HL-60 (cell line): ENCODE measurements around the gene PLPPR5.

Experiments used
- DNase-seq, 2 experiments: peaks; one replicate each; pipeline ENCODE4 v3.0.0-alpha.2; 2010 to 2020; ENCODE audit warnings: low read depth in 1 of 2, low spot score in 1 of 2
- H3K27ac ChIP-seq: fragments of 250-450 bp; sonication (Bioruptor Pico); replicated peaks from 2 replicates; pipeline ENCODE4 v1.5.1; 2020; ENCODE audit warnings: mild to moderate bottlenecking, moderate library complexity
- H3K27me3 ChIP-seq: fragments of 250-450 bp; sonication (Bioruptor Pico); 2 replicates; pipeline ENCODE4 v1.5.1; 2021; ENCODE audit warnings: mild to moderate bottlenecking, moderate library complexity; ENCODE audit not compliant: insufficient read depth, poor library complexity, severe bottlenecking
- H3K4me3 ChIP-seq: replicated peaks from 2 replicates; pipeline ENCODE4 v1.5.1; 2011; ENCODE audit warnings: mild to moderate bottlenecking, control low read depth, low read length; ENCODE audit not compliant: insufficient read depth
- CTCF ChIP-seq: IDR thresholded peaks from one replicate; pipeline ENCODE4 v1.5.1; 2011; ENCODE audit warnings: low read length, control low read depth, inconsistent platforms; ENCODE audit not compliant: insufficient read depth
- GABPA ChIP-seq: IDR thresholded peaks from 2 replicates; pipeline ENCODE4 v1.6.1; 2012; ENCODE audit warnings: low read depth
- POLR2AphosphoS5 ChIP-seq: IDR thresholded peaks from 2 replicates; pipeline ENCODE4 v1.6.1; 2012; ENCODE audit warnings: low read depth
- REST ChIP-seq: IDR thresholded peaks from 2 replicates; pipeline ENCODE4 v1.6.1; 2012; ENCODE audit warnings: low read depth; ENCODE audit not compliant: insufficient replicate concordance
- SPI1 ChIP-seq: IDR thresholded peaks from 2 replicates; pipeline ENCODE4 v1.6.1; 2012; ENCODE audit warnings: low read depth, mild to moderate bottlenecking, borderline replicate concordance

Gene PLPPR5

DNA sequence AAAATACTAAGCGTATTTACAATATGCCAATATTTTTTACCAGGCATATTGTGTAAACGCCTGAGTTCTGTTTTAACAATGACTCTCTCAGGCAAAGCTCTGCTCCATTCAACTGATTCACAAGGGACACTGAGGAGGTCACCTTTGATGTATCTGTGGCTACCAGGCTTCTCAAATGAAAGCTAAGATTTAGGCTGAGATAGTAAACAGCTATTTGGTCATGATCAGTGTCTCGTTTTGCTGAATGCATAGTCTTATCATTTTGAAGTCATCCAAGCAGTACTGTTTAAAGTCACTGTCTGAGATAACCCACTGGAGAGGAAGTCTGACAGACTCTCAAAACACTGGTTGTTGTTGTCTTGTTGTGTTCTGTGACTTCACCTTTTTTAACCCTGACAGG, 13.7 kb upstream of the PLPPR5 start:
- no peak for DNase-seq
- TF ChIP-seq POLR2AphosphoS5: no peak
- no peak for TF ChIP-seq CTCF
- TF ChIP-seq SPI1: no peak
- TF ChIP-seq GABPA: no peak
- no peak for TF ChIP-seq REST
- Histone ChIP-seq H3K27ac (no peak overlapping the region), H3K4me3 (no peak overlapping the region), H3K27me3 (no peaks in the 10 kb centered on the region)

DNA sequence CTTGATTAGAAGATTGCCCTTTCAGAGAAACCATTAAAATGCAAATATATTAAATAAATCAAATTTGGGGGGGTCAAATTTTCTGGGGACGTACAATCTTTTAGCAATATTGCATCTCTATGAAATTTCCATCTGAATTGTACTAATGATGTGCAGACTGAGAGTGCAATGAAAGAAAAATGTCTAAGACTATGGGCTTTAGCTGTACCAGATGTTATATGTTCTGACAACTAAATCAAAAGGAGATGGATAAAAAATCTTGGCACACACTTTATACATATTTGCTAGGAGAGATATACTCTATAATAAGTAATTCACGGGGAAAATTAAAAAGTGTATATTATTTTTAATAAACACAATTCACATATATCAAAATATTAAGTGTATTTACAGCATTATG, 13.0 kb upstream of the PLPPR5 start:
- Histone ChIP-seq H3K27me3 (no peaks in the 10 kb centered on the region), H3K27ac (no peak overlapping the region), H3K4me3 (no peak overlapping the region)
- TF ChIP-seq REST (no peak), SPI1 (no peak), GABPA (no peak), POLR2AphosphoS5 (no peak), CTCF (no peak)
- no peak for DNase-seq

DNA sequence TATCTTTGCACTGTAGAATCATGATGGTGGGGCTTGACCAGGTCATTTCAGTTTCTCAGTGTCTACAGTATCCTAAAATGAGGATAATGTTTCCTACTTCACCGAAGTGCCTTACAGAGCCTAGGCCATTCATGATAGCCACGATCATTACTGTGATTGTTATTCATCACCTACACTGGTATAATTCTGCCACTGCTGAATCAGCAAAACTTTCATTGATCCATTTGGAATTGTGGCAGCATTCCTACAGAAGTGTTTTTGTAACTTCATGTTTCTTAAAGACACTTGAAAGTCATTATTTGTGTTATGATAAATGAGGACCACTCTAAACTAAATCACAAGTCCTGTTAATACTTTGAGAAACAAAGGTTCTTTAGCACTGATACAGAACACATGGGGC, 6.0 kb upstream of the PLPPR5 start:
- TF ChIP-seq POLR2AphosphoS5: no peak
- TF ChIP-seq REST: no peak
- TF ChIP-seq CTCF: no peak
- no peak for TF ChIP-seq SPI1
- no peak for TF ChIP-seq GABPA
- no peak overlapping the region for H3K27ac ChIP-seq
- no peak overlapping the region for H3K4me3 ChIP-seq
- no peak for DNase-seq
- peaks cover 10% of the 10 kb centered on the region for H3K27me3 ChIP-seq
